IMR-90 (cell line): ENCODE results near the gene RPTOR. TPM values are rescaled to one million over a fixed set of nuclear protein-coding genes. Genes with fewer than 3 reads are reported as not detected.

Source experiments
- ATAC-seq: fragments of 200-7000 bp; cut with Tn5 transposase; 2 replicates; pipeline ENCODE4 v1.9.1; 2020; ENCODE audit warnings: low read depth, mild to moderate bottlenecking, moderate library complexity
- BruUV-seq: library from RNA; stranded (reverse); fragments of 400-500 nt; replicated peaks from 2 replicates; lab custom pipeline; 2021; lab: Mats Ljungman, UMichigan
- CTCF ChIA-PET: fragments of 300-600 bp; formaldehyde crosslinking; extraction: SDS; loops from one replicate; lab custom pipeline; 2021; ENCODE audit warnings: antibody characterized with exemption; lab: Yijun Ruan, JAX
- POLR2A ChIA-PET: fragments of 300-600 bp; sonication (Branson Sonifier 250); formaldehyde crosslinking; loops from one replicate; lab custom pipeline; 2022; ENCODE audit warnings: antibody characterized with exemption; ENCODE audit not compliant: unreplicated experiment; lab: Charles Lee
- DNase-seq: peaks from one replicate; pipeline ENCODE4 v3.0.0; 2013
- H2AFZ ChIP-seq: replicated peaks from 2 replicates; pipeline ENCODE3; 2013; ENCODE audit warnings: low read length, mild to moderate bottlenecking; ENCODE audit not compliant: poor library complexity
- H2AK5ac ChIP-seq: 2 replicates; pipeline ENCODE4 v1.6.1; 2013; ENCODE audit warnings: low read depth, low read length, inconsistent platforms
- H2AK9ac ChIP-seq: replicated peaks from 2 replicates; pipeline ENCODE3; 2013; ENCODE audit warnings: mild to moderate bottlenecking, low read depth, low read length, moderate library complexity; ENCODE audit not compliant: poor library complexity
- H2BK120ac ChIP-seq: 2 replicates; pipeline ENCODE4 v1.6.1; 2013; ENCODE audit warnings: low read depth, low read length, inconsistent platforms
- H2BK15ac ChIP-seq: 3 replicates; pipeline ENCODE4 v1.6.1; 2013; ENCODE audit warnings: low read depth, low read length, inconsistent platforms
- H2BK20ac ChIP-seq: 2 replicates; pipeline ENCODE4 v1.6.1; 2013; ENCODE audit warnings: low read depth, mild to moderate bottlenecking, inconsistent platforms, low read length, moderate library complexity
- H2BK5ac ChIP-seq: 2 replicates; pipeline ENCODE4 v1.6.1; 2013; ENCODE audit warnings: mild to moderate bottlenecking, low read depth, low read length, inconsistent platforms; ENCODE audit not compliant: poor library complexity, severe bottlenecking
- H3K14ac ChIP-seq: replicated peaks from 2 replicates; pipeline ENCODE4 v1.6.1; 2013; ENCODE audit warnings: low read depth, low read length, inconsistent platforms
- H3K18ac ChIP-seq: 2 replicates; pipeline ENCODE4 v1.6.1; 2013; ENCODE audit warnings: low read depth, low read length, control low read depth
- H3K23ac ChIP-seq: 2 replicates; pipeline ENCODE4 v1.6.1; 2013; ENCODE audit warnings: low read depth, low read length, inconsistent platforms
- H3K27ac ChIP-seq: 2 replicates; pipeline ENCODE4 v1.5.1; 2013; ENCODE audit warnings: mild to moderate bottlenecking, control low read depth, low read length; ENCODE audit not compliant: insufficient read depth
- H3K27me3 ChIP-seq: 2 replicates; pipeline ENCODE4 v1.6.1; 2013; ENCODE audit warnings: low read length; ENCODE audit not compliant: control insufficient read depth, insufficient read depth
- H3K36me3 ChIP-seq: 2 replicates; pipeline ENCODE4 v1.6.1; 2013; ENCODE audit warnings: low read length, mixed read lengths; ENCODE audit not compliant: control insufficient read depth, insufficient read depth
- H3K4ac ChIP-seq: 2 replicates; pipeline ENCODE4 v1.6.1; 2013; ENCODE audit warnings: low read depth, low read length, inconsistent platforms
- H3K4me1 ChIP-seq: 2 replicates; pipeline ENCODE4 v1.6.1; 2013; ENCODE audit warnings: low read length, mixed read lengths; ENCODE audit not compliant: control insufficient read depth, insufficient read depth
- H3K4me2 ChIP-seq: 2 replicates; pipeline ENCODE4 v1.6.1; 2013; ENCODE audit warnings: low read depth, mild to moderate bottlenecking, control low read depth, low read length, moderate library complexity
- H3K4me3 ChIP-seq: 2 replicates; pipeline ENCODE4 v1.5.1; 2013; ENCODE audit warnings: low read depth, mild to moderate bottlenecking, control low read depth, low read length, moderate library complexity; ENCODE audit not compliant: insufficient read depth
- H3K56ac ChIP-seq: 2 replicates; pipeline ENCODE4 v1.6.1; 2013; ENCODE audit warnings: low read length, inconsistent platforms; ENCODE audit not compliant: insufficient read depth; ENCODE audit errors: extremely low read depth
- H3K79me1 ChIP-seq, 2 experiments: 2 replicates each; pipeline ENCODE4 v1.6.1; 2013; ENCODE audit warnings: low read length in 2 of 2, inconsistent platforms in 1 of 2, low read depth in 1 of 2
- H3K9ac ChIP-seq: 2 replicates; pipeline ENCODE4 v1.6.1; 2013; ENCODE audit warnings: low read depth, low read length, control low read depth
- H3K9me1 ChIP-seq: 2 replicates; pipeline ENCODE4 v1.6.1; 2013; ENCODE audit warnings: low read length, inconsistent platforms; ENCODE audit not compliant: insufficient read depth
- H3K9me3 ChIP-seq: 2 replicates; pipeline ENCODE4 v1.6.1; 2013; ENCODE audit warnings: low read length; ENCODE audit not compliant: control insufficient read depth, insufficient read depth
- H4K20me1 ChIP-seq: 2 replicates; pipeline ENCODE4 v1.6.1; 2013; ENCODE audit warnings: low read length, inconsistent platforms; ENCODE audit not compliant: insufficient read depth
- H4K5ac ChIP-seq: 2 replicates; pipeline ENCODE4 v1.6.1; 2013; ENCODE audit warnings: mild to moderate bottlenecking, low read depth, low read length, control low read depth
- H4K8ac ChIP-seq, 2 experiments: 2 replicates each; pipeline ENCODE4 v1.6.1; 2013; ENCODE audit warnings: low read depth in 2 of 2, low read length in 2 of 2, control low read depth in 1 of 2, inconsistent platforms in 1 of 2
- H4K91ac ChIP-seq: 2 replicates; pipeline ENCODE4 v1.6.1; 2013; ENCODE audit warnings: low read depth, low read length, inconsistent platforms; ENCODE audit not compliant: insufficient read depth
- BHLHE40 ChIP-seq: fragments of 150-350 bp; IDR thresholded peaks from 2 replicates; pipeline ENCODE4 v1.6.1; 2016; ENCODE audit warnings: mild to moderate bottlenecking, low read depth, low read length
- CEBPB ChIP-seq: IDR thresholded peaks from 2 replicates; pipeline ENCODE4 v1.6.1; 2012; ENCODE audit warnings: low read depth, low read length, improper control_type of control experiment
- FOS ChIP-seq: fragments of 150-350 bp; IDR thresholded peaks from 2 replicates; pipeline ENCODE4 v1.6.1; 2016; ENCODE audit warnings: low read depth, low read length
- MAFK ChIP-seq: IDR thresholded peaks from 2 replicates; pipeline ENCODE4 v1.6.1; 2012; ENCODE audit warnings: low read depth, low read length, improper control_type of control experiment
- MAZ ChIP-seq: IDR thresholded peaks from 2 replicates; pipeline ENCODE4 v1.6.1; 2012; ENCODE audit warnings: low read depth, mild to moderate bottlenecking, low read length, improper control_type of control experiment, moderate library complexity, borderline replicate concordance
- MXI1 ChIP-seq: IDR thresholded peaks from 2 replicates; pipeline ENCODE4 v1.6.1; 2012; ENCODE audit warnings: low read depth, mild to moderate bottlenecking, low read length, moderate library complexity, borderline replicate concordance
- NFE2L2 ChIP-seq: fragments of 150-350 bp; IDR thresholded peaks from 2 replicates; pipeline ENCODE4 v1.6.1; 2016; ENCODE audit warnings: low read depth, mild to moderate bottlenecking, low read length
- POLR2A ChIP-seq: IDR thresholded peaks from 2 replicates; pipeline ENCODE4 v1.6.1; 2012; ENCODE audit warnings: mild to moderate bottlenecking, low read depth, low read length
- RAD21 ChIP-seq: IDR thresholded peaks from 2 replicates; pipeline ENCODE4 v1.6.1; 2012; ENCODE audit warnings: low read length, improper control_type of control experiment
- RCOR1 ChIP-seq: IDR thresholded peaks from 2 replicates; pipeline ENCODE4 v1.6.1; 2012; ENCODE audit warnings: mild to moderate bottlenecking, low read length, improper control_type of control experiment; ENCODE audit not compliant: insufficient replicate concordance
- RFX5 ChIP-seq: IDR thresholded peaks from 2 replicates; pipeline ENCODE4 v1.8.0; 2012; ENCODE audit warnings: low read depth, mild to moderate bottlenecking, low read length, moderate library complexity
- SMC3 ChIP-seq: fragments of 150-350 bp; IDR thresholded peaks from 2 replicates; pipeline ENCODE4 v1.6.1; 2016; ENCODE audit warnings: low read depth, mild to moderate bottlenecking, antibody characterized with exemption, low read length, moderate library complexity
- WGBS, 2 experiments: methylation state at CpG; one replicate each; pipeline versions ENCODE4 v1.1.5 to v1.1.7; 2013; ENCODE audit warnings: missing lambda C conversion rate in 2 of 2; ENCODE audit not compliant: insufficient read length in 1 of 2; ENCODE audit errors: extremely low coverage in 2 of 2; 5-methylcytosine and 5-hydroxymethylcytosine counted together
- dilution Hi-C: fragments of 300-500 bp; cut with HindIII; formaldehyde crosslinking; loops from one replicate; pipeline ENCODE4 v1.14.3; 2018; ENCODE audit warnings: low sequenced_read_pairs; ENCODE audit not compliant: unreplicated experiment
- in situ Hi-C: fragments of 300-500 bp; cut with MboI; formaldehyde crosslinking; loops from 3 replicates; pipeline ENCODE4 v1.14.3; 2019; ENCODE audit warnings: low sequenced_read_pairs, inconsistent platforms, mixed read lengths
- intact Hi-C: fragments of 100-400 bp; cut with micrococcal nuclease; formaldehyde crosslinking; loops from 2 replicates; pipeline ENCODE4 v1.10.0; 2022
- polyA plus RNA-seq, 3 experiments: library from polyadenylated mRNA; depleted of rRNA; stranded (reverse); fragments of >200 nt; gene quantifications; 2 replicates each; pipeline ENCODE4 v1.2.3, GENCODE V29; 2012; ENCODE audit warnings: low replicate concordance in 1 of 3
- total RNA-seq: library from RNA; depleted of rRNA; stranded (reverse); fragments of >200 nt; gene quantifications from 2 replicates; pipeline ENCODE4 v1.2.3, GENCODE V29; 2012
- TF ChIP-seq, protein P1 (sequence below): fragments of 150-350 bp; IDR thresholded peaks from 2 replicates; pipeline ENCODE4 v1.6.1; 2017; ENCODE audit warnings: mild to moderate bottlenecking, antibody characterized with exemption, low read length, low read depth
- TF ChIP-seq, protein P2 (sequence below): fragments of 150-350 bp; IDR thresholded peaks from 2 replicates; pipeline ENCODE4 v1.6.1; 2016; ENCODE audit warnings: low read depth, mild to moderate bottlenecking, low read length, moderate library complexity, borderline replicate concordance
- TF ChIP-seq, protein P3 (sequence below): conservative IDR thresholded peaks from 2 replicates; pipeline ENCODE4 v1.5.1; 2012; ENCODE audit warnings: mild to moderate bottlenecking, low read depth, low read length, improper control_type of control experiment

Gene RPTOR
- total and polyA plus RNA-seq, 2 of the 4 experiments (the other 2 are of a cell fraction) = 10.8 to 14.7 TPM

DNA sequence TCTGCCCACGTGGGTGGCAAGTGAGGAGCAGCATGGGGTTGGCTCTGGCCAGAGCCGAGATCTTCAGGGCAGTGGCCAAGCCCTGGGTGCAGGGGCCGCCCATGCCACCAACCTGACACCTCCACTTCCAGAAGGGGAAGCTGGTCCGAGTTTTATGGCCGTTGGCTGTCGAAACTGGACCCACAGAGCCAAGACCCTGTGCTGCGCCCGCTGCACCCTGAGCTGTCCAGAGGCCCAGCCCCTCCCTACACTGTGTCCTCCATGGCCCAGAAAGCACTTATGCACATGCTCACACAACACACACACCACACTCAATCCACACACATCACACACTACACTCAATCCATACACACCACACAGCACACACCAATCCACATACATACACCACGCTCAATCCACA, 33.9 kb upstream of the RPTOR start:
- H2AK5ac ChIP-seq = peak overlapping the region; percentile 97
- H4K91ac ChIP-seq = no peak overlapping the region; the same call in 1 of the 2 replicates
- in situ Hi-C loops (no loop called here), intact Hi-C loops (no loop called here), dilution Hi-C loops (no loop called here)
- peak overlapping the region; percentile 34; the same call in 1 of the 2 replicates for H2BK120ac ChIP-seq
- no peak overlapping the region for H3K4me3 ChIP-seq
- 0 out of 2 replicates have a peak overlapping the region, but pooled peaks have one; percentile 58 for H3K14ac ChIP-seq
- H4K5ac ChIP-seq = no peak overlapping the region
- peak overlapping the region; percentile 91 for H2BK5ac ChIP-seq
- H3K79me1 ChIP-seq = no peaks in the 10 kb centered on the region
- H3K36me3 ChIP-seq = no peaks in the 10 kb centered on the region
- H3K9ac ChIP-seq = no peak overlapping the region
- peaks cover 11% of the 10 kb centered on the region for H3K9me1 ChIP-seq
- 0 out of 2 replicates have a peak, but pooled peaks cover 6% of the 10 kb centered on the region for H4K20me1 ChIP-seq
- no peak overlapping the region for H4K8ac ChIP-seq
- ChIA-PET CTCF (no interaction called here), POLR2A (no interaction called here)
- DNase-seq = no peak
- no peak for ATAC-seq
- H2BK15ac ChIP-seq = peak overlapping the region; percentile 95; the same call in 2 of the 3 replicates
- no peaks in the 10 kb centered on the region for H3K9me3 ChIP-seq
- no peak overlapping the region for H3K56ac ChIP-seq
- H3K27ac ChIP-seq = no peak overlapping the region
- no peak overlapping the region for H3K18ac ChIP-seq
- TF ChIP-seq POLR2A (no peak), RAD21 (no peak), NFE2L2 (no peak), RCOR1 (no peak), MAFK (no peak), BHLHE40 (no peak), MXI1 (no peak), MAZ (no peak), CEBPB (no peak), SMC3 (no peak), RFX5 (no peak), FOS (no peak)
- TF ChIP-seq, protein P1, sequence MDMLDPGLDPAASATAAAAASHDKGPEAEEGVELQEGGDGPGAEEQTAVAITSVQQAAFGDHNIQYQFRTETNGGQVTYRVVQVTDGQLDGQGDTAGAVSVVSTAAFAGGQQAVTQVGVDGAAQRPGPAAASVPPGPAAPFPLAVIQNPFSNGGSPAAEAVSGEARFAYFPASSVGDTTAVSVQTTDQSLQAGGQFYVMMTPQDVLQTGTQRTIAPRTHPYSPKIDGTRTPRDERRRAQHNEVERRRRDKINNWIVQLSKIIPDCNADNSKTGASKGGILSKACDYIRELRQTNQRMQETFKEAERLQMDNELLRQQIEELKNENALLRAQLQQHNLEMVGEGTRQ = no peak
- TF ChIP-seq, protein P2, sequence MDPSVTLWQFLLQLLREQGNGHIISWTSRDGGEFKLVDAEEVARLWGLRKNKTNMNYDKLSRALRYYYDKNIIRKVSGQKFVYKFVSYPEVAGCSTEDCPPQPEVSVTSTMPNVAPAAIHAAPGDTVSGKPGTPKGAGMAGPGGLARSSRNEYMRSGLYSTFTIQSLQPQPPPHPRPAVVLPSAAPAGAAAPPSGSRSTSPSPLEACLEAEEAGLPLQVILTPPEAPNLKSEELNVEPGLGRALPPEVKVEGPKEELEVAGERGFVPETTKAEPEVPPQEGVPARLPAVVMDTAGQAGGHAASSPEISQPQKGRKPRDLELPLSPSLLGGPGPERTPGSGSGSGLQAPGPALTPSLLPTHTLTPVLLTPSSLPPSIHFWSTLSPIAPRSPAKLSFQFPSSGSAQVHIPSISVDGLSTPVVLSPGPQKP = no peak
- TF ChIP-seq, protein P3, sequence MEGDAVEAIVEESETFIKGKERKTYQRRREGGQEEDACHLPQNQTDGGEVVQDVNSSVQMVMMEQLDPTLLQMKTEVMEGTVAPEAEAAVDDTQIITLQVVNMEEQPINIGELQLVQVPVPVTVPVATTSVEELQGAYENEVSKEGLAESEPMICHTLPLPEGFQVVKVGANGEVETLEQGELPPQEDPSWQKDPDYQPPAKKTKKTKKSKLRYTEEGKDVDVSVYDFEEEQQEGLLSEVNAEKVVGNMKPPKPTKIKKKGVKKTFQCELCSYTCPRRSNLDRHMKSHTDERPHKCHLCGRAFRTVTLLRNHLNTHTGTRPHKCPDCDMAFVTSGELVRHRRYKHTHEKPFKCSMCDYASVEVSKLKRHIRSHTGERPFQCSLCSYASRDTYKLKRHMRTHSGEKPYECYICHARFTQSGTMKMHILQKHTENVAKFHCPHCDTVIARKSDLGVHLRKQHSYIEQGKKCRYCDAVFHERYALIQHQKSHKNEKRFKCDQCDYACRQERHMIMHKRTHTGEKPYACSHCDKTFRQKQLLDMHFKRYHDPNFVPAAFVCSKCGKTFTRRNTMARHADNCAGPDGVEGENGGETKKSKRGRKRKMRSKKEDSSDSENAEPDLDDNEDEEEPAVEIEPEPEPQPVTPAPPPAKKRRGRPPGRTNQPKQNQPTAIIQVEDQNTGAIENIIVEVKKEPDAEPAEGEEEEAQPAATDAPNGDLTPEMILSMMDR = no peak
- H3K4ac ChIP-seq = peak overlapping the region; percentile 74
- 0 out of 2 replicates have a peak overlapping the region, but pooled peaks have one; percentile 19 for H3K23ac ChIP-seq
- H3K27me3 ChIP-seq = no peaks in the 10 kb centered on the region; the same call in 1 of the 2 replicates
- H2AK9ac ChIP-seq = peak overlapping the region; percentile 79
- WGBS, 2 experiments = 78% methylated on average over 3 of the region's 9 CpGs; no CpG with 5 or more reads in 1 of the 2 experiments
- H2BK20ac ChIP-seq = peak overlapping the region; percentile 43; the same call in 1 of the 2 replicates
- peaks cover 7% of the 10 kb centered on the region for H3K4me1 ChIP-seq
- no TSS peak for BruUV-seq
- H3K4me2 ChIP-seq = no peak overlapping the region
- H2AFZ ChIP-seq = peak overlapping the region; percentile 33
